GM12891 (cell line): ENCODE results near the gene STX1B.

ENCODE experiments used
- DNase-seq: peaks from one replicate; pipeline ENCODE4 v3.0.0; 2011; ENCODE audit warnings: low spot score; ENCODE audit not compliant: insufficient read length
- FAIRE-seq: peaks from 2 replicates; lab custom pipeline; 2011; peaks lifted over from hg19 to GRCh38; lab: Jason Lieb, UNC
- PAX5 ChIP-seq: IDR thresholded peaks from 2 replicates; pipeline ENCODE4 v1.6.1; 2011; ENCODE audit warnings: low read length, moderate library complexity, mild to moderate bottlenecking; ENCODE audit not compliant: insufficient read depth, severe bottlenecking
- POLR2A ChIP-seq: IDR thresholded peaks from 2 replicates; pipeline ENCODE4 v1.6.1; 2011; ENCODE audit warnings: low read depth, low read length, control low read depth
- POLR2AphosphoS5 ChIP-seq: IDR thresholded peaks from 2 replicates; pipeline ENCODE4 v1.6.1; 2011; ENCODE audit warnings: low read depth, low read length, control low read depth
- POU2F2 ChIP-seq: IDR thresholded peaks from 2 replicates; pipeline ENCODE4 v1.6.1; 2011; ENCODE audit warnings: low read depth, mild to moderate bottlenecking, control low read depth, low read length, moderate library complexity
- SPI1 ChIP-seq: IDR thresholded peaks from 2 replicates; pipeline ENCODE4 v1.6.1; 2011; ENCODE audit warnings: low read depth, low read length, control low read depth
- TAF1 ChIP-seq: IDR thresholded peaks from 2 replicates; pipeline ENCODE4 v1.6.1; 2011; ENCODE audit warnings: low read depth, low read length, control low read depth

Gene STX1B

GRCh38 chr16:31033709-31034492 lies 23.5 kb upstream of the STX1B start:
- DNase-seq, result peak; percentile 87
- TF ChIP-seq SPI1 (no peak), POLR2AphosphoS5 (no peak)
- peak; percentile 85 for FAIRE-seq

- TF ChIP-seq POU2F2 (peak; percentile 78; the same call in 1 of the 2 replicates), POLR2AphosphoS5 (0 out of 2 replicates have a peak, but pooled peaks have one; percentile 27), PAX5 (peak; percentile 19), SPI1 (no peak), TAF1 (no peak; the same call in 1 of the 2 replicates), POLR2A (peak; percentile 59; the same call in 1 of the 2 replicates)
- peak; percentile 99 for FAIRE-seq
These were observed 22.6 kb upstream of the STX1B start, which contains the start of gene STX4 for GRCh38 chr16:31032736-31033708. Gene STX4, plus strand, starts transcription at chr16:31033558. Its CDS starts 248 bp downstream, at chr16:31033806.

GRCh38 chr16:31031276-31031675 lies 20.8 kb upstream of the STX1B start:
- FAIRE-seq, result no peak
- TF ChIP-seq SPI1, result no peak
- TF ChIP-seq POLR2AphosphoS5, result no peak
- no peak for TF ChIP-seq POLR2A
- TF ChIP-seq TAF1, result no peak
- no peak for TF ChIP-seq POU2F2
- no peak for TF ChIP-seq PAX5
- DNase-seq, result no peak

More at GRCh38 chr16:31032736-31033708, 22.6 kb upstream of the STX1B start, which contains the start of gene STX4:
- peak; percentile 90 for DNase-seq

GRCh38 chr16:31029272-31029671 lies 18.8 kb upstream of the STX1B start:
- DNase-seq, result no peak
- FAIRE-seq, result no peak
- TF ChIP-seq POLR2AphosphoS5 (no peak), PAX5 (no peak), SPI1 (no peak), POU2F2 (no peak), POLR2A (no peak), TAF1 (no peak)

- TF ChIP-seq PAX5 (no peak), POLR2A (no peak), POLR2AphosphoS5 (no peak), POU2F2 (no peak), SPI1 (no peak), TAF1 (no peak)
- DNase-seq (no peak), FAIRE-seq (no peak)
These were observed 14.9 kb upstream of the STX1B start for GRCh38 chr16:31025339-31025738.

GRCh38 chr16:31023627-31024226 lies 13.3 kb upstream of the STX1B start:
- DNase-seq (no peak), FAIRE-seq (no peak)
- TF ChIP-seq SPI1 (no peak), POLR2AphosphoS5 (no peak), TAF1 (no peak), POLR2A (no peak), PAX5 (no peak), POU2F2 (no peak)

GRCh38 chr16:31023252-31023602 lies 12.8 kb upstream of the STX1B start:
- FAIRE-seq, result no peak
- no peak for DNase-seq
- TF ChIP-seq POLR2AphosphoS5 (no peak), SPI1 (no peak), TAF1 (no peak), POU2F2 (no peak), POLR2A (no peak), PAX5 (no peak)

GRCh38 chr16:31022544-31023251 lies 12.3 kb upstream of the STX1B start:
- TF ChIP-seq POU2F2 (no peak), SPI1 (no peak), PAX5 (no peak), POLR2A (no peak), TAF1 (no peak), POLR2AphosphoS5 (no peak)
- FAIRE-seq (no peak), DNase-seq (no peak)
